HepG2 (cell line): ENCODE data around the gene SLC7A8. TPM values are rescaled to one million over a fixed set of nuclear protein-coding genes. Genes with fewer than 3 reads are reported as not detected.

ENCODE experiments used
- ATAC-seq: fragments of 200-7000 bp; cut with Tn5 transposase; 3 replicates; pipeline ENCODE4 v1.9.1; 2020; ENCODE audit warnings: mild to moderate bottlenecking, moderate library complexity
- BruUV-seq: library from RNA; stranded (reverse); fragments of 400-500 nt; replicated peaks from 2 replicates; lab custom pipeline; 2021; lab: Mats Ljungman, UMichigan
- CTCF ChIA-PET: fragments of 300-600 bp; formaldehyde crosslinking; extraction: SDS; loops from one replicate; lab custom pipeline; 2021; ENCODE audit warnings: low total read pairs, inconsistent platforms, low intra/inter-chr PET ratio; lab: Yijun Ruan, JAX
- POLR2A ChIA-PET: fragments of 350-600 bp; sonication (Branson Sonifier 250); formaldehyde crosslinking; loops from one replicate; lab custom pipeline; 2020; ENCODE audit warnings: antibody characterized with exemption, inconsistent platforms; lab: Yijun Ruan, JAX
- DNase-seq: peaks from one replicate; pipeline ENCODE4 v3.0.0-alpha.2; 2015; ENCODE audit warnings: low spot score
- FAIRE-seq: peaks from 3 replicates; lab custom pipeline; 2011; peaks lifted over from hg19 to GRCh38; lab: Jason Lieb, UNC
- H2AFZ ChIP-seq: one replicate; pipeline ENCODE4 v1.6.1; 2011; ENCODE audit warnings: low read length, inconsistent platforms
- H3K27ac ChIP-seq: fragments of 300-600 bp; 3 replicates; pipeline ENCODE4 v1.8.0; 2011; ENCODE audit warnings: mixed run types, mild to moderate bottlenecking, mixed read lengths, low read length, inconsistent platforms; ENCODE audit not compliant: insufficient read depth; ENCODE audit errors: extremely low read length
- H3K27me3 ChIP-seq, 2 experiments: fragments of 200-600 bp in 1 of 2; 2 replicates in 1 of 2; 3 replicates in 1 of 2; pipeline versions ENCODE4 v1.6.0 to v1.8.0; 2011; ENCODE audit warnings: low read length in 2 of 2, mild to moderate bottlenecking in 2 of 2, moderate library complexity in 2 of 2, inconsistent platforms in 1 of 2; ENCODE audit not compliant: insufficient read depth in 2 of 2, control insufficient read depth in 1 of 2
- H3K36me3 ChIP-seq, 2 experiments: fragments of 200-600 bp in 1 of 2; replicated peaks in 1 of 2; 2 replicates in 1 of 2; 3 replicates in 1 of 2; pipeline versions ENCODE4 v1.5.1 to v1.8.0; 2011; ENCODE audit warnings: low read length in 2 of 2, inconsistent platforms in 1 of 2; ENCODE audit not compliant: insufficient read depth in 2 of 2, control insufficient read depth in 1 of 2
- H3K4me1 ChIP-seq: 2 replicates; pipeline ENCODE4 v1.5.1; 2012; ENCODE audit warnings: low read length, inconsistent platforms; ENCODE audit not compliant: insufficient read depth
- H3K4me2 ChIP-seq: 2 replicates; pipeline ENCODE4 v1.6.0; 2011; ENCODE audit warnings: low read depth, low read length, inconsistent platforms
- H3K4me3 ChIP-seq, 3 experiments: fragments of 200-600 bp in 1 of 3; sonication (generic), shearing (Covaris generic) in 1 of 3; replicated peaks in 1 of 3; 2 replicates each; pipeline ENCODE4 v1.5.1; 2011 to 2016; ENCODE audit warnings: low read length in 3 of 3, inconsistent platforms in 2 of 3, low read depth in 2 of 3, mild to moderate bottlenecking in 2 of 3, control low read depth in 1 of 3, mixed read lengths in 1 of 3; ENCODE audit not compliant: insufficient read depth in 1 of 3
- H3K79me2 ChIP-seq: one replicate; pipeline ENCODE4 v1.6.1; 2011; ENCODE audit warnings: low read length, inconsistent platforms; ENCODE audit not compliant: insufficient read depth
- H3K9ac ChIP-seq: 2 replicates; pipeline ENCODE4 v1.6.0; 2011; ENCODE audit warnings: mild to moderate bottlenecking, low read depth, low read length, inconsistent platforms; ENCODE audit not compliant: insufficient read depth
- H3K9me3 ChIP-seq: 2 replicates; pipeline ENCODE4 v1.5.1; 2012; ENCODE audit warnings: mild to moderate bottlenecking, low read length
- H4K20me1 ChIP-seq: 2 replicates; pipeline ENCODE4 v1.6.0; 2011; ENCODE audit warnings: inconsistent platforms, mild to moderate bottlenecking, low read length, moderate library complexity; ENCODE audit not compliant: insufficient read depth
- CREB1 ChIP-seq, 2 experiments: fragments of 450-650 bp in 1 of 2; IDR thresholded peaks; 2 replicates each; pipeline ENCODE4 v1.6.1; 2016 to 2017; ENCODE audit warnings: control low read depth in 1 of 2, mild to moderate bottlenecking in 1 of 2, missing compliant biosample characterization in 1 of 2, missing genetic modification characterization in 1 of 2
- JDP2 ChIP-seq: sonication (generic); formaldehyde crosslinking; IDR thresholded peaks from 2 replicates; pipeline ENCODE4 v1.8.1; 2022; ENCODE audit warnings: missing genetic modification reagents, borderline replicate concordance
- MBD4 ChIP-seq: IDR thresholded peaks from 2 replicates; pipeline ENCODE4 v1.6.1; 2012; ENCODE audit warnings: low read length, inconsistent platforms, borderline replicate concordance
- SRF ChIP-seq: IDR thresholded peaks from 2 replicates; pipeline ENCODE4 v1.6.1; 2011; ENCODE audit warnings: mild to moderate bottlenecking, low read depth, low read length, moderate library complexity
- SRSF9 ChIP-seq: fragments of 200-400 bp; formaldehyde crosslinking; IDR thresholded peaks from 2 replicates; pipeline ENCODE4 v1.6.1; 2018; ENCODE audit warnings: borderline replicate concordance, mild to moderate bottlenecking, low read depth, low read length; ENCODE audit not compliant: insufficient read depth, poor library complexity, severe bottlenecking
- ZNF777 ChIP-seq: sonication (generic); formaldehyde crosslinking; IDR thresholded peaks from 2 replicates; pipeline ENCODE4 v1.4.0; 2020; ENCODE audit warnings: missing genetic modification reagents
- WGBS: methylation state at CpG from one replicate; pipeline ENCODE4 v1.1.6; 2017; ENCODE audit warnings: low lambda C conversion rate; 5-methylcytosine and 5-hydroxymethylcytosine counted together
- in situ Hi-C: cut with HindIII; loops from 2 replicates; pipeline ENCODE4 v1.10.0; 2017; ENCODE audit warnings: low pct_unique_long_range_greater_than_20kb; ENCODE audit not compliant: extremely low pct_ligation_motif_present
- intact Hi-C: fragments of 100-400 bp; cut with micrococcal nuclease; formaldehyde crosslinking; loops from one replicate; pipeline ENCODE4 v1.10.0; 2022; ENCODE audit not compliant: unreplicated experiment
- polyA plus RNA-seq, 8 experiments: library from polyadenylated mRNA; depleted of rRNA in 3 of 8; stranded (reverse) in 7 of 8; unstranded in 1 of 8; fragments of >200 nt; fragmentation: Illumina TruSeq in 4 of 8; extraction: Trizol in 4 of 8; gene quantifications; 2 replicates each; pipeline versions ENCODE4 v1.2.1 to v1.2.3, GENCODE V29; 2011 to 2016; ENCODE audit warnings: low read depth in 4 of 8, missing spikeins in 1 of 8, mixed read lengths in 1 of 8; ENCODE audit not compliant: insufficient read depth in 1 of 8
- total RNA-seq, 5 experiments: library from RNA; depleted of rRNA; stranded (reverse); fragments of >200 nt; fragmentation: Illumina TruSeq; extraction: Trizol; gene quantifications; 2 replicates each; pipeline ENCODE4 v1.2.3, GENCODE V29; 2016; ENCODE audit warnings: low read depth in 1 of 5
- TF ChIP-seq, protein P1 (sequence below): sonication (generic); formaldehyde crosslinking; IDR thresholded peaks from 2 replicates; pipeline ENCODE4 v1.5.1; 2020; ENCODE audit warnings: mild to moderate bottlenecking, moderate library complexity, missing genetic modification reagents

SLC7A8 gene
- total and polyA plus RNA-seq, 2 of the 13 experiments (the other 11 are each of a cell fraction or from before 2014, with no cell fraction given) = 0.25 TPM; not detected in 1

DNA sequence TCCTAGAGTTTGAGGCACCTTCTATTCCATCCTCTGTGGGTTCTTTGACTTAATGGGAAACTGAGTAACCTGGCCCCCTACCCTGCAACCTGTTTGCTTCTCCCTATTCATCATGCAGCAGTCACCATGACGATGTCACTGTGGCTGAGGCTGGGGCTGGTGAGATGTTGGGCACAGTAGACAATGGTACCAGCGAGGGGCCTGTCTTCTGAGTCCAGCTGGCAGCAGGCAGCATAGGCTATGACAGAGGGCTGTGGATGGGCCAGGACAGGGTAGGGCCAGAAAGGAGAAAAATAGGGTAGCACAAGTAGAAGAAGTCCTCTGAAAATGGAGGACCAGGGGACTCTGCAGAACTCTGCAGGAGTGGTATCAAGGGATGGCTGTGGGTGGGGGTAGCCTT is 80.7 kb downstream of the SLC7A8 start:
- no TSS peak for BruUV-seq
- no peak for TF ChIP-seq SRSF9
- no peak for TF ChIP-seq ZNF777 (CRISPR knock-in tag)
- peak; percentile 33; the same call in 1 of the 2 replicates for TF ChIP-seq CREB1 (IDR thresholded peaks at IDR 0.05)
- no peak for TF ChIP-seq CREB1 (CRISPR knock-in tag; IDR thresholded peaks at IDR 0.05)
- TF ChIP-seq MBD4 = no peak
- no peak for TF ChIP-seq JDP2 (CRISPR knock-in tag)
- no peak for FAIRE-seq

GRCh38 chr14:23101986-23102625 is 81.4 kb downstream of the SLC7A8 start:
- Histone ChIP-seq H3K4me2 (no peak overlapping the region), H3K27ac (no peak overlapping the region), H4K20me1 (no peaks in the 10 kb centered on the region; the same call in 1 of the 2 replicates), H3K9me3 (no peaks in the 10 kb centered on the region), H3K9ac (no peak overlapping the region), H2AFZ (no peak overlapping the region), H3K4me3 (no peak overlapping the region), H3K27me3 (peaks cover 8 to 45% of the 10 kb centered on the region in 2 experiments), H3K36me3 (peaks cover 12 to 21% of the 10 kb centered on the region in 2 experiments), H3K4me1 (peaks cover 47% of the 10 kb centered on the region), H3K79me2 (peaks cover 11% of the 10 kb centered on the region)
- ChIA-PET CTCF (no interaction called here), POLR2A (interaction anchor here (0.8 kb wide), 1 partner anchor 95 kb away, joined by 3 read pairs; no protein-coding TSS in a partner anchor)
- in situ Hi-C loops = no loop called here
- DNase-seq = no peak
- FAIRE-seq = no peak
- no TSS peak for BruUV-seq
- peak; percentile 2; the same call in 1 of the 3 replicates for ATAC-seq
- WGBS = 45% methylated on average over 10 of the region's 10 CpGs
- intact Hi-C loops = no loop called here
- no peak for TF ChIP-seq SRF
- TF ChIP-seq, protein P1, sequence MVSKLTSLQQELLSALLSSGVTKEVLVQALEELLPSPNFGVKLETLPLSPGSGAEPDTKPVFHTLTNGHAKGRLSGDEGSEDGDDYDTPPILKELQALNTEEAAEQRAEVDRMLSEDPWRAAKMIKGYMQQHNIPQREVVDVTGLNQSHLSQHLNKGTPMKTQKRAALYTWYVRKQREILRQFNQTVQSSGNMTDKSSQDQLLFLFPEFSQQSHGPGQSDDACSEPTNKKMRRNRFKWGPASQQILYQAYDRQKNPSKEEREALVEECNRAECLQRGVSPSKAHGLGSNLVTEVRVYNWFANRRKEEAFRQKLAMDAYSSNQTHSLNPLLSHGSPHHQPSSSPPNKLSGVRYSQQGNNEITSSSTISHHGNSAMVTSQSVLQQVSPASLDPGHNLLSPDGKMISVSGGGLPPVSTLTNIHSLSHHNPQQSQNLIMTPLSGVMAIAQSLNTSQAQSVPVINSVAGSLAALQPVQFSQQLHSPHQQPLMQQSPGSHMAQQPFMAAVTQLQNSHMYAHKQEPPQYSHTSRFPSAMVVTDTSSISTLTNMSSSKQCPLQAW = no peak

More for the DNA sequence above, 80.7 kb downstream of the SLC7A8 start:
- H4K20me1 ChIP-seq = no peaks in the 10 kb centered on the region; the same call in 1 of the 2 replicates
- ChIA-PET POLR2A (interaction anchor here (1.4 to 4.5 kb wide), 2 partner anchors 8 to 121 kb away, joined by 3 to 52 read pairs; partner anchors contain the start of genes ACIN1 and C14orf119), CTCF (no interaction called here)
- H3K9me3 ChIP-seq = no peaks in the 10 kb centered on the region
- peaks cover 7 to 16% of the 10 kb centered on the region in 2 experiments for H3K36me3 ChIP-seq
- no peak overlapping the region for H3K4me3 ChIP-seq
- intact Hi-C loops (no loop called here), in situ Hi-C loops (no loop called here)
- H3K79me2 ChIP-seq = peaks cover 4% of the 10 kb centered on the region
- no peak overlapping the region for H2AFZ ChIP-seq
- H3K4me1 ChIP-seq = peaks cover 41% of the 10 kb centered on the region
- H3K27ac ChIP-seq = no peak overlapping the region
- ATAC-seq (no peak), DNase-seq (no peak)
- WGBS = 18% methylated on average over 2 of the region's 2 CpGs
- peaks cover 8 to 45% of the 10 kb centered on the region in 2 experiments for H3K27me3 ChIP-seq
- no peak overlapping the region for H3K9ac ChIP-seq
- no peak overlapping the region for H3K4me2 ChIP-seq
